ENCODE data around the gene AUTS2. TPM values are rescaled to one million over a fixed set of nuclear protein-coding genes. Genes with fewer than 3 reads are reported as not detected.

The AUTS2 gene
- total RNA-seq, 3 donors from 2014 or later = 31.5 to 94.3 (median 81.3) TPM

DNA sequence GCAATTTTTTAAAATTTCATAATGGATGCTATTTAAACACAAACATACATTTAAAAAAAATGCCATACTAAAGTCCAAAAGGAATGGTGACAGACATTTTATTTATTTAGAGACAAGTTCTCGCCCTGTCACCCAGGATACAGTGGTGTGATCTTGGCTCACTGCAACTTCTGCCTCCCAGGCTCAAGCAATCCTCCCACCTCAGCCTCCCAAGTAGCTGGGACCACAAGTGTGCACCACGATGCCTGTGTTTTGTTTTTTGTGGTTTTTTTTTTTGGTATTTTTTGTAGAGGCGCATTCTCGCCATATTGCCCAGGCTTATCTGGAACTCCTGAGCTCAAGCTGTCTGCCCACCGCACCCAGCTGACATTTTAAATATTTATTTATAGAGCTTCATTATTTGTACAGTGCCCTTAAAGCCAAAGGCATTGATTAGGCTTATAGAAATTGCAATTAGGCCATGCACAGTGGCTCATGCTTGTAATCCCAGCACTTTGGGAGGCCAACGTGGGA, 703.5 kb downstream of the AUTS2 start:
- H3K27me3 ChIP-seq = no peaks in the 10 kb centered on the region
- no peaks in the 10 kb centered on the region for H3K36me3 ChIP-seq
- TF ChIP-seq POLR2A (IDR thresholded peaks at IDR 0.05) (no peak), POLR2AphosphoS5 (IDR thresholded peaks at IDR 0.05) (no peak)
- TF ChIP-seq, protein P1, sequence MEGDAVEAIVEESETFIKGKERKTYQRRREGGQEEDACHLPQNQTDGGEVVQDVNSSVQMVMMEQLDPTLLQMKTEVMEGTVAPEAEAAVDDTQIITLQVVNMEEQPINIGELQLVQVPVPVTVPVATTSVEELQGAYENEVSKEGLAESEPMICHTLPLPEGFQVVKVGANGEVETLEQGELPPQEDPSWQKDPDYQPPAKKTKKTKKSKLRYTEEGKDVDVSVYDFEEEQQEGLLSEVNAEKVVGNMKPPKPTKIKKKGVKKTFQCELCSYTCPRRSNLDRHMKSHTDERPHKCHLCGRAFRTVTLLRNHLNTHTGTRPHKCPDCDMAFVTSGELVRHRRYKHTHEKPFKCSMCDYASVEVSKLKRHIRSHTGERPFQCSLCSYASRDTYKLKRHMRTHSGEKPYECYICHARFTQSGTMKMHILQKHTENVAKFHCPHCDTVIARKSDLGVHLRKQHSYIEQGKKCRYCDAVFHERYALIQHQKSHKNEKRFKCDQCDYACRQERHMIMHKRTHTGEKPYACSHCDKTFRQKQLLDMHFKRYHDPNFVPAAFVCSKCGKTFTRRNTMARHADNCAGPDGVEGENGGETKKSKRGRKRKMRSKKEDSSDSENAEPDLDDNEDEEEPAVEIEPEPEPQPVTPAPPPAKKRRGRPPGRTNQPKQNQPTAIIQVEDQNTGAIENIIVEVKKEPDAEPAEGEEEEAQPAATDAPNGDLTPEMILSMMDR (IDR thresholded peaks at IDR 0.05) = no peak
- intact Hi-C loops (cut with DNase I; ENCODE audit: low total_unique reads) = no loop called here
- H3K4me3 ChIP-seq = no peak overlapping the region
- no peak for DNase-seq (ENCODE audit: low spot score in 2 of 2)
- no peaks in the 10 kb centered on the region for H3K9me3 ChIP-seq
- no peaks in the 10 kb centered on the region for H3K4me1 ChIP-seq
- H3K27ac ChIP-seq = no peak overlapping the region

DNA sequence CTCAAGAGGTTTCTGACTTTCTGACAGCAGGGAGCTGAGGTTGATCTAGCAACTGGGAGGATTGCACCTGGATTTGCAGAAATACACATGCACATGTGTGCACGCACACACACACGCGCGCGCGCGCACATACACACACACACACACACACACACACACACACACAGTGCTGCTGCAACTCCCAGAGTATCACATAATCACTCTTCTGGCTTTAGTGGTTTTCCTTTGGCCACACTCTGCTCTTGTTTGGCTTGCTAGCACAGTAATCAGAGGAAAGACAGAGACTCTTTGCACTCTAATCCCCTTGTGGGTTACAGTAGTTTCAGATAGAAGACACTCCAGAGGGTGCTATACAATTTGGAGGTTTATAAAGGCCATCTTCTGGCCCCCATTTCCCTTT, 705.0 kb downstream of the AUTS2 start:
- no peak overlapping the region for H3K4me3 ChIP-seq
- no peaks in the 10 kb centered on the region for H3K36me3 ChIP-seq
- no peaks in the 10 kb centered on the region for H3K9me3 ChIP-seq
- intact Hi-C loops (cut with DNase I; ENCODE audit: low total_unique reads) = no loop called here
- no peak for DNase-seq (ENCODE audit: low spot score in 2 of 2)
- no peak overlapping the region for H3K27ac ChIP-seq
- H3K4me1 ChIP-seq = no peaks in the 10 kb centered on the region
- no peak for TF ChIP-seq POLR2A (IDR thresholded peaks at IDR 0.05)
- no peak for TF ChIP-seq POLR2AphosphoS5 (IDR thresholded peaks at IDR 0.05)
- TF ChIP-seq, protein P1 (IDR thresholded peaks at IDR 0.05) = no peak
- no peaks in the 10 kb centered on the region for H3K27me3 ChIP-seq

DNA sequence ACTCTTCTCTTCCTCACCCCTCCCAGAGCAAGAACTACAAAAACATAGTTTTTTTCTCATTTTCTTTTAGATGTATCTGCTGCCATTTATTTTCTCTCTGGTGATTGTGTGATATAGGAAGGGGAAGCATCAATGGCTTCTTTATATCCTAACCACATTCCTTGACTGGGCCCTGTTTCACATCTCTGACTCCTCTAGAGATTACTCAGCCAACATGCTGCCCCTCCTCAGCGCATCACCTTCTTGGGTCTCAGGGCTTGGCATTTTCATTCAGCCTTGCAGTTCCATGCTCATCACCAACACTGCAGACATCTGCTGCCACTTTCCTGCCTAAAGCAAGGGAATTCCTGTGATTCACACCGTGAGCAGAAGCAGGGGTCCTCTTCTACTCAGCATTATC, 705.5 kb downstream of the AUTS2 start:
- no peaks in the 10 kb centered on the region for H3K36me3 ChIP-seq
- intact Hi-C loops (cut with DNase I; ENCODE audit: low total_unique reads) = no loop called here

DNA sequence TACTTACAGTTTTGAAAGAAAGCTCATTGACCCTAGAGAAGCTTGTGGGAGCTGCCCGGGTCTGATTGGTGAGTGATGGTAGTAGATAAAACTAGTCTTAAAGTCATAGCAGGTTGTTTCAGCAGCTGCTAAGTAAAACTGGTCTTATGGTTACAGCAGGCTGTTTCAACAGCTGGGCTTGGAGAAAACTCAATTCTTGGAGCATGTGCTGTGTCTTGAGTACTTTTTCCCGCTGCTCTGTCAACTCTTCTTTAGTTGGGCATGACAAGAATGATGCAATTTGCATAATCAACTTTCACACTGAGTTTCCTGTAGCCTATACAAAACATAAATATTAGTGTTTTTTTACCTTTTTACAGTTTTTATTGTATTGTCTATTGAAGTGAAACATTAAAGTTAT, 707.9 kb downstream of the AUTS2 start:
- Histone ChIP-seq H3K27ac (no peak overlapping the region), H3K27me3 (no peaks in the 10 kb centered on the region), H3K4me1 (no peaks in the 10 kb centered on the region), H3K4me3 (no peak overlapping the region), H3K36me3 (no peaks in the 10 kb centered on the region), H3K9me3 (no peaks in the 10 kb centered on the region)
- no peak for DNase-seq (ENCODE audit: low spot score in 2 of 2)
- TF ChIP-seq, protein P1 (IDR thresholded peaks at IDR 0.05) = no peak
- TF ChIP-seq POLR2A (IDR thresholded peaks at IDR 0.05) (no peak), POLR2AphosphoS5 (IDR thresholded peaks at IDR 0.05) (no peak)
- intact Hi-C loops (cut with DNase I; ENCODE audit: low total_unique reads) = no loop called here

More for the DNA sequence above, 705.5 kb downstream of the AUTS2 start:
- H3K9me3 ChIP-seq = no peaks in the 10 kb centered on the region
- no peaks in the 10 kb centered on the region for H3K4me1 ChIP-seq
- no peak for TF ChIP-seq POLR2A (IDR thresholded peaks at IDR 0.05)
- TF ChIP-seq, protein P1 (IDR thresholded peaks at IDR 0.05) = no peak
- TF ChIP-seq POLR2AphosphoS5 (IDR thresholded peaks at IDR 0.05) = no peak
- no peak for DNase-seq (ENCODE audit: low spot score in 2 of 2)
- no peaks in the 10 kb centered on the region for H3K27me3 ChIP-seq
- H3K27ac ChIP-seq = no peak overlapping the region
- H3K4me3 ChIP-seq = no peak overlapping the region

DNA sequence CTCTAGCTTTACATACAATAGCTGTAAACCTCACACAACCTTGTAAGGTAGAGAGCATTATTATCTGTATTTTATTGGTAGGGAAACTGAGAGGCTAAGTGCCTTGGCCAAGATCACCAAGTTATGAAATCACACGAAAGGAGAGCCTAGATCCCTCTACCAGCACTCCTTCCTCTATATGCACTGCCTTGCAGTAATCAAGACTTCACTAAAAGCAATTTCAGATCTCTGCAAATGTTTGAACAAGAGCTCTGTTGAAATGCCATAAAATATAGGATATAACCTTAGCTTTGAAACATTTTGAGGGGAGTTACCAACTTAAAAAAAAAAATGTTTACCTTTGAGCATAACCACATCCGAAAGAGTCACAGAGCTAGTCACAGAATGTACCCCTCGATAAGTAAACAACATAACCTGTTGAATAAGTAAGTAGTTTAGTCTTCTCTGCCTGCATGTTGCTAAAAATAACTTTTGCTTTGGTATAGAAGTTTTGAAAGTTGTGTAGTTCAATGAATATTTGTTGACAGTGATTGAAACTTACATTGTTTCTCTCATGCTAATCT, 709.4 kb downstream of the AUTS2 start:
- Histone ChIP-seq H3K4me1 (no peaks in the 10 kb centered on the region), H3K4me3 (no peak overlapping the region), H3K36me3 (no peaks in the 10 kb centered on the region), H3K27me3 (no peaks in the 10 kb centered on the region), H3K27ac (no peak overlapping the region), H3K9me3 (no peaks in the 10 kb centered on the region)
- DNase-seq (ENCODE audit: low spot score in 2 of 2) = no peak
- TF ChIP-seq POLR2AphosphoS5 (IDR thresholded peaks at IDR 0.05) (no peak), POLR2A (IDR thresholded peaks at IDR 0.05) (no peak)
- TF ChIP-seq, protein P1 (IDR thresholded peaks at IDR 0.05) = no peak
- intact Hi-C loops (cut with DNase I; ENCODE audit: low total_unique reads) = no loop called here

All from breast epithelium (tissue), 4 donors.